Vagina (tissue), 2 donors: ENCODE data around the gene POLR2A. TPM values are rescaled to one million over a fixed set of nuclear protein-coding genes. Genes with fewer than 3 reads are reported as not detected.

ENCODE experiments used
- DNase-seq, 2 donors: peaks; one replicate each; pipeline ENCODE4 v3.0.0-alpha.2; 2017; ENCODE audit errors: extremely low spot score in 2 of 2
- H3K27ac ChIP-seq: fragments of 200-600 bp; sonication (generic); one replicate; pipeline ENCODE4 v1.5.1; 2019
- H3K27me3 ChIP-seq: fragments of 200-600 bp; sonication (generic); one replicate; pipeline ENCODE4 v1.5.1; 2019
- H3K36me3 ChIP-seq, 2 donors: fragments of 200-600 bp; sonication (generic); one replicate each; pipeline ENCODE4 v1.5.1; 2017 to 2019
- H3K4me1 ChIP-seq: fragments of 200-600 bp; sonication (generic); one replicate; pipeline ENCODE4 v1.5.1; 2019
- H3K4me3 ChIP-seq, 2 donors: fragments of 200-600 bp; sonication (generic); 1 replicate in 1 of 2; 2 replicates in 1 of 2; pipeline ENCODE4 v1.5.1; 2016 to 2019
- H3K9me3 ChIP-seq: fragments of 200-600 bp; sonication (generic); one replicate; pipeline ENCODE4 v1.5.1; 2019
- CTCF ChIP-seq, 3 experiments: fragments of 450-650 bp in 2 of 3; fragments of 200-600 bp in 1 of 3; sonication (generic) in 1 of 3; IDR thresholded peaks; one replicate each; pipeline ENCODE4 v1.5.1; 2017 to 2019; ENCODE audit warnings: antibody characterized with exemption in 3 of 3, mild to moderate bottlenecking in 2 of 3, moderate library complexity in 2 of 3
- POLR2A ChIP-seq, 2 donors: fragments of 450-650 bp; IDR thresholded peaks; one replicate each; pipeline ENCODE4 v1.6.1; 2017; ENCODE audit warnings: antibody characterized with exemption in 2 of 2, mild to moderate bottlenecking in 2 of 2, moderate library complexity in 2 of 2
- POLR2AphosphoS5 ChIP-seq, 2 donors: sonication (generic); formaldehyde crosslinking; IDR thresholded peaks; one replicate each; pipeline ENCODE4 v1.9.0; 2017; ENCODE audit warnings: antibody characterized with exemption in 2 of 2, mild to moderate bottlenecking in 2 of 2, low read depth in 1 of 2; ENCODE audit not compliant: insufficient read depth in 1 of 2
- intact Hi-C: fragments of 100-400 bp; cut with DNase I; formaldehyde crosslinking; loops from one replicate; pipeline ENCODE4 v1.15.1; 2023
- total RNA-seq: library from RNA; depleted of rRNA; stranded (reverse); fragments of >200 nt; gene quantifications from one replicate; pipeline ENCODE4 v1.2.3, GENCODE V29; 2016

Gene POLR2A
- total RNA-seq, 1 donor from 2014 or later, result 118 TPM

- Histone ChIP-seq H3K27me3 (no peaks in the 10 kb centered on the region), H3K9me3 (no peaks in the 10 kb centered on the region), H3K36me3 (peaks cover 2 to 88% of the 10 kb centered on the region in 2 donors), H3K27ac (no peak overlapping the region), H3K4me1 (no peaks in the 10 kb centered on the region), H3K4me3 (no peak overlapping the region)
- TF ChIP-seq POLR2A (IDR thresholded peaks at IDR 0.05) (no peak), CTCF (IDR thresholded peaks at IDR 0.05) (no peak), POLR2AphosphoS5 (IDR thresholded peaks at IDR 0.05; ENCODE audit: insufficient read depth in 1 of 2, low read depth in 1 of 2) (no peak)
- no peak for DNase-seq
- intact Hi-C loops, result no loop called here
Measured at GRCh38 chr17:7508846-7509245, 24.7 kb downstream of the POLR2A start.

- H3K9me3 ChIP-seq, result no peaks in the 10 kb centered on the region
- DNase-seq, result no peak
- H3K36me3 ChIP-seq, result peaks cover 2 to 95% of the 10 kb centered on the region in 2 donors
- no peak overlapping the region for H3K4me3 ChIP-seq
- intact Hi-C loops, result no loop called here
- no peaks in the 10 kb centered on the region for H3K27me3 ChIP-seq
- TF ChIP-seq CTCF (IDR thresholded peaks at IDR 0.05), result no peak
- no peak for TF ChIP-seq POLR2AphosphoS5 (IDR thresholded peaks at IDR 0.05; ENCODE audit: insufficient read depth in 1 of 2, low read depth in 1 of 2)
- TF ChIP-seq POLR2A (IDR thresholded peaks at IDR 0.05), result no peak
- peaks cover 1% of the 10 kb centered on the region for H3K4me1 ChIP-seq
- H3K27ac ChIP-seq, result no peak overlapping the region
Measured at GRCh38 chr17:7509937-7510336, 25.8 kb downstream of the POLR2A start.

GRCh38 chr17:7511108-7511507 is 26.9 kb downstream of the POLR2A start:
- intact Hi-C loops, result no loop called here
- no peak for DNase-seq
- H3K27me3 ChIP-seq, result no peaks in the 10 kb centered on the region
- peaks cover 5% of the 10 kb centered on the region for H3K4me1 ChIP-seq
- H3K36me3 ChIP-seq, result peaks cover 2 to 84% of the 10 kb centered on the region in 2 donors
- no peak overlapping the region for H3K4me3 ChIP-seq
- TF ChIP-seq POLR2AphosphoS5 (IDR thresholded peaks at IDR 0.05; ENCODE audit: insufficient read depth in 1 of 2, low read depth in 1 of 2) (no peak), POLR2A (IDR thresholded peaks at IDR 0.05) (no peak), CTCF (IDR thresholded peaks at IDR 0.05) (no peak)
- no peak overlapping the region for H3K27ac ChIP-seq
- no peaks in the 10 kb centered on the region for H3K9me3 ChIP-seq

- Histone ChIP-seq H3K27ac (no peak overlapping the region), H3K27me3 (no peaks in the 10 kb centered on the region), H3K4me3 (no peak overlapping the region), H3K36me3 (peaks cover 2 to 74% of the 10 kb centered on the region in 2 donors), H3K4me1 (peaks cover 5% of the 10 kb centered on the region), H3K9me3 (no peaks in the 10 kb centered on the region)
- no peak for TF ChIP-seq POLR2A (IDR thresholded peaks at IDR 0.05)
- no peak for TF ChIP-seq CTCF (IDR thresholded peaks at IDR 0.05)
- TF ChIP-seq POLR2AphosphoS5 (IDR thresholded peaks at IDR 0.05; ENCODE audit: insufficient read depth in 1 of 2, low read depth in 1 of 2), result no peak
- intact Hi-C loops, result no loop called here
- no peak for DNase-seq
Measured at GRCh38 chr17:7512105-7512504, 27.9 kb downstream of the POLR2A start.

GRCh38 chr17:7512824-7513540 is 28.8 kb downstream of the POLR2A start:
- DNase-seq, result no peak
- Histone ChIP-seq H3K4me1 (peaks cover 5% of the 10 kb centered on the region), H3K9me3 (no peaks in the 10 kb centered on the region), H3K27me3 (no peaks in the 10 kb centered on the region), H3K36me3 (peaks cover 2 to 66% of the 10 kb centered on the region in 2 donors), H3K4me3 (no peak overlapping the region), H3K27ac (peak overlapping the region; percentile 32)
- intact Hi-C loops, result no loop called here
- TF ChIP-seq POLR2AphosphoS5 (IDR thresholded peaks at IDR 0.05; ENCODE audit: insufficient read depth in 1 of 2, low read depth in 1 of 2) (no peak), POLR2A (IDR thresholded peaks at IDR 0.05) (no peak), CTCF (IDR thresholded peaks at IDR 0.05) (no peak)
